ENCODE data around the gene ANKRD50. TPM values are rescaled to one million over a fixed set of nuclear protein-coding genes. Genes with fewer than 3 reads are reported as not detected.

ANKRD50 gene
- total RNA-seq, 2 donors from 2014 or later = 21.1 to 23.1 TPM

DNA sequence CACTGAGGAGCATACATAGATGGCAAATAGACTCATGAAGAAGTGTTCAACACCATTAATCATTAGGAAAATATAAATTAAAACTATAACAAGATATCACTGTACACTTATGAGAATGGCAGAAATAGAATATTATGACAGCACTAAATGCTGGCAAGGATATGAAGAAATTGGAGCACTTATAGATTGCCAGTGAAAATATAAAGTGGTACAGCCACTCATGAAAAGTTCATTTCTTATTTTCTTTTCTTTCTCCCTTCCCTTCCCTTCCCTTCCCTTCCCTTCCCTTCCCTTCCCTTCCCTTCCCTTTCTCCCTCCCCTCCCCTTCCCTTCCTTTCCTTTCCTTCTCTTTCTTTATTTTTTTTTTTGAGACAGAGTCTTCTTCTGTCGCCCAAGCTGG is 53.7 kb downstream of the ANKRD50 start:
- H3K27me3 ChIP-seq (ENCODE audit: control insufficient read depth, insufficient read depth, low read length, poor library complexity, severe bottlenecking) = no peaks in the 10 kb centered on the region
- H3K9me3 Mint-ChIP-seq = no peaks in the 10 kb centered on the region
- H3K27ac Mint-ChIP-seq = no peak overlapping the region
- H3K9ac ChIP-seq (ENCODE audit: extremely low read depth, low read length, poor library complexity, severe bottlenecking) = no peak overlapping the region
- no peaks in the 10 kb centered on the region for H3K27me3 Mint-ChIP-seq (ENCODE audit: insufficient read depth)
- H3K4me1 Mint-ChIP-seq = no peaks in the 10 kb centered on the region
- H3K4me1 ChIP-seq (ENCODE audit: control insufficient read depth, insufficient read depth, low read length) = no peaks in the 10 kb centered on the region
- H3K27ac ChIP-seq (ENCODE audit: low read depth, low read length) = no peak overlapping the region
- H3K36me3 Mint-ChIP-seq (ENCODE audit: low read depth) = peaks cover 3% of the 10 kb centered on the region
- no peaks in the 10 kb centered on the region for H3K9me3 ChIP-seq (ENCODE audit: control insufficient read depth, low read length)
- H3K36me3 ChIP-seq (ENCODE audit: control insufficient read depth, insufficient read depth, low read length) = no peaks in the 10 kb centered on the region
- 89 to 92% methylated on average over 1 of the region's 1 CpG for WGBS, 2 experiments (ENCODE audit: insufficient coverage in 1 of 2, insufficient read length in 1 of 2)
- DNase-seq = no peak
- no peak overlapping the region for H3K4me3 Mint-ChIP-seq
- H3K4me3 ChIP-seq (ENCODE audit: low read length) = no peak overlapping the region
- TF ChIP-seq CTCF (conservative IDR thresholded peaks at IDR 0.05) = no peak

DNA sequence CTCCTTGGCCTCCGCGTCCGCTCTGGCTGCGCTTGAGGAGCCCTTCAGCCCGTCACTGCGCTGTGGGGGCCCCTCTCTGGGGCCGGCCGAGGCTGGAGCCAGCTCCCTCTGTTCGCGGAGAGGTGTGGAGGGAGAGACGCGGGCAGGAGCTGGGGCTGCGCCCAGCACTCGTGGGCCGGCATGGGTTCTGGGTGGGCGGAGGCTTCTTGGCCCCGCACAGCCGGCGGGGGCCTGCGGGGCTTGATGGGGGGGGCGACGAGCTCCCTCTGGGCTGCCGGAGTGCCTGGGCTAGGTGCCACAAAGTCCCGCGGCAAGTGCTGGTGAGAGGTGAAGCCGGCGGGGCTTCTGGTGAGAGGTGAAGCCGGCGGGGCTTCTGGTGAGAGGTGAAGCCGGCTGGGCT is 61.9 kb downstream of the ANKRD50 start:
- Mint-ChIP-seq H3K9me3 (peaks cover 8% of the 10 kb centered on the region), H3K27me3 (ENCODE audit: insufficient read depth) (no peaks in the 10 kb centered on the region), H3K4me3 (no peak overlapping the region), H3K27ac (no peak overlapping the region), H3K4me1 (no peaks in the 10 kb centered on the region), H3K36me3 (ENCODE audit: low read depth) (peaks cover 14% of the 10 kb centered on the region)
- TF ChIP-seq CTCF (conservative IDR thresholded peaks at IDR 0.05) = no peak
- Histone ChIP-seq H3K9me3 (ENCODE audit: control insufficient read depth, low read length) (peaks cover 5% of the 10 kb centered on the region), H3K4me1 (ENCODE audit: control insufficient read depth, insufficient read depth, low read length) (no peaks in the 10 kb centered on the region), H3K4me3 (ENCODE audit: low read length) (no peak overlapping the region), H3K36me3 (ENCODE audit: control insufficient read depth, insufficient read depth, low read length) (peaks cover 8% of the 10 kb centered on the region), H3K9ac (ENCODE audit: extremely low read depth, low read length, poor library complexity, severe bottlenecking) (no peak overlapping the region), H3K27me3 (ENCODE audit: control insufficient read depth, insufficient read depth, low read length, poor library complexity, severe bottlenecking) (no peaks in the 10 kb centered on the region), H3K27ac (ENCODE audit: low read depth, low read length) (no peak overlapping the region)
- no peak for DNase-seq
- 94 to 100% methylated on average over 6 to 30 of the region's 30 CpGs for WGBS, 2 experiments (ENCODE audit: insufficient coverage in 1 of 2, insufficient read length in 1 of 2)

GRCh38 chr4:124647599-124647998 is 64.9 kb downstream of the ANKRD50 start:
- Histone ChIP-seq H3K27ac (ENCODE audit: low read depth, low read length) (no peak overlapping the region), H3K4me1 (ENCODE audit: control insufficient read depth, insufficient read depth, low read length) (no peaks in the 10 kb centered on the region), H3K27me3 (ENCODE audit: control insufficient read depth, insufficient read depth, low read length, poor library complexity, severe bottlenecking) (no peaks in the 10 kb centered on the region), H3K4me3 (ENCODE audit: low read length) (no peak overlapping the region), H3K9ac (ENCODE audit: extremely low read depth, low read length, poor library complexity, severe bottlenecking) (no peak overlapping the region), H3K36me3 (ENCODE audit: control insufficient read depth, insufficient read depth, low read length) (peaks cover 8% of the 10 kb centered on the region), H3K9me3 (ENCODE audit: control insufficient read depth, low read length) (peaks cover 5% of the 10 kb centered on the region)
- peaks cover 11% of the 10 kb centered on the region for H3K36me3 Mint-ChIP-seq (ENCODE audit: low read depth)
- no peak overlapping the region for H3K4me3 Mint-ChIP-seq
- no peak for TF ChIP-seq CTCF (conservative IDR thresholded peaks at IDR 0.05)
- no peaks in the 10 kb centered on the region for H3K27me3 Mint-ChIP-seq (ENCODE audit: insufficient read depth)
- H3K27ac Mint-ChIP-seq = no peak overlapping the region
- DNase-seq = no peak
- 87 to 100% methylated on average over 2 of the region's 2 CpGs for WGBS, 2 experiments (ENCODE audit: insufficient coverage in 1 of 2, insufficient read length in 1 of 2)
- peaks cover 7% of the 10 kb centered on the region for H3K4me1 Mint-ChIP-seq
- H3K9me3 Mint-ChIP-seq = peaks cover 8% of the 10 kb centered on the region

All from endodermal cell (in vitro differentiated cells).